Mesendoderm (in vitro differentiated cells): ENCODE data around the gene SHPK.

Experiments
- DNase-seq: peaks from one replicate; pipeline ENCODE4 v3.0.0; 2013
- H2AK5ac ChIP-seq: 2 replicates; pipeline ENCODE4 v1.6.1; 2013; ENCODE audit warnings: low read length, inconsistent platforms
- H2BK120ac ChIP-seq: 2 replicates; pipeline ENCODE4 v1.6.1; 2013; ENCODE audit warnings: low read depth, mild to moderate bottlenecking, low read length, moderate library complexity, mixed read lengths
- H2BK15ac ChIP-seq: replicated peaks from 2 replicates; pipeline ENCODE4 v1.6.1; 2013; ENCODE audit warnings: low read depth, mild to moderate bottlenecking, moderate library complexity
- H2BK5ac ChIP-seq: 2 replicates; pipeline ENCODE4 v1.6.1; 2013; ENCODE audit warnings: low read length, inconsistent platforms
- H3K18ac ChIP-seq: 2 replicates; pipeline ENCODE4 v1.6.1; 2013; ENCODE audit warnings: mild to moderate bottlenecking, low read length, mixed read lengths
- H3K23ac ChIP-seq: one replicate; pipeline ENCODE4 v1.6.1; 2013; ENCODE audit warnings: low read length
- H3K27ac ChIP-seq: 2 replicates; pipeline ENCODE4 v1.5.1; 2013; ENCODE audit warnings: low read depth, mild to moderate bottlenecking, inconsistent platforms, low read length, moderate library complexity
- H3K27me3 ChIP-seq: 2 replicates; pipeline ENCODE4 v1.6.1; 2013; ENCODE audit warnings: low read length, control low read depth, mild to moderate bottlenecking, inconsistent platforms; ENCODE audit not compliant: insufficient read depth, poor library complexity
- H3K36me3 ChIP-seq: 2 replicates; pipeline ENCODE4 v1.6.1; 2013; ENCODE audit warnings: low read length, inconsistent platforms; ENCODE audit not compliant: control insufficient read depth, insufficient read depth
- H3K4ac ChIP-seq: one replicate; pipeline ENCODE4 v1.6.1; 2013; ENCODE audit warnings: low read depth, mild to moderate bottlenecking, low read length, moderate library complexity
- H3K4me1 ChIP-seq: 2 replicates; pipeline ENCODE4 v1.6.1; 2013; ENCODE audit warnings: low read depth, low read length, inconsistent platforms; ENCODE audit not compliant: control insufficient read depth
- H3K4me2 ChIP-seq: 2 replicates; pipeline ENCODE4 v1.6.1; 2013; ENCODE audit warnings: low read length
- H3K4me3 ChIP-seq: 2 replicates; pipeline ENCODE4 v1.5.1; 2013; ENCODE audit warnings: mild to moderate bottlenecking, low read length
- H3K56ac ChIP-seq: one replicate; pipeline ENCODE4 v1.6.1; 2013; ENCODE audit warnings: low read length
- H3K79me1 ChIP-seq: 2 replicates; pipeline ENCODE4 v1.6.1; 2013; ENCODE audit warnings: low read length, inconsistent platforms
- H3K79me2 ChIP-seq: 2 replicates; pipeline ENCODE4 v1.6.1; 2013; ENCODE audit warnings: mild to moderate bottlenecking, low read length; ENCODE audit not compliant: control insufficient read depth, insufficient read depth
- H3K9ac ChIP-seq: 2 replicates; pipeline ENCODE4 v1.6.1; 2013; ENCODE audit warnings: low read length, inconsistent platforms
- H4K5ac ChIP-seq: one replicate; pipeline ENCODE4 v1.6.1; 2013; ENCODE audit warnings: low read length
- H4K8ac ChIP-seq: one replicate; pipeline ENCODE4 v1.6.1; 2013; ENCODE audit warnings: low read depth, mild to moderate bottlenecking, control low read depth, low read length, moderate library complexity
- WGBS: extraction: QIAGEN DNeasy Blood & Tissue Kit; methylation state at CpG from one replicate; pipeline ENCODE4 v1.1.7; 2013; ENCODE audit warnings: low lambda C conversion rate, missing lambda C conversion rate; ENCODE audit not compliant: insufficient coverage; ENCODE audit errors: extremely low coverage; 5-methylcytosine and 5-hydroxymethylcytosine counted together

The SHPK gene

GRCh38 chr17:3666516-3666915 lies 30.5 kb upstream of the SHPK start:
- H3K23ac ChIP-seq: no peak overlapping the region

GRCh38 chr17:3665834-3666233 lies 29.8 kb upstream of the SHPK start:
- no CpG with 5 or more reads among the region's 5 CpGs for WGBS
- no peak overlapping the region for H2BK120ac ChIP-seq
- H3K23ac ChIP-seq: no peak overlapping the region
- no peaks in the 10 kb centered on the region for H3K27me3 ChIP-seq
- H2BK5ac ChIP-seq: no peak overlapping the region
- H2BK15ac ChIP-seq: no peak overlapping the region
- no peak overlapping the region for H3K56ac ChIP-seq
- no peak overlapping the region for H3K4ac ChIP-seq
- H3K79me1 ChIP-seq: peaks cover 16% of the 10 kb centered on the region
- no peak overlapping the region for H3K4me2 ChIP-seq
- H4K8ac ChIP-seq: no peak overlapping the region
- no peak overlapping the region for H3K9ac ChIP-seq
- H3K27ac ChIP-seq: no peak overlapping the region
- H3K79me2 ChIP-seq: peaks cover 20% of the 10 kb centered on the region
- no peaks in the 10 kb centered on the region for H3K4me1 ChIP-seq
- H3K4me3 ChIP-seq: no peak overlapping the region
- no peak for DNase-seq
- no peak overlapping the region for H4K5ac ChIP-seq
- no peaks in the 10 kb centered on the region for H3K36me3 ChIP-seq
- no peak overlapping the region for H2AK5ac ChIP-seq
- no peak overlapping the region for H3K18ac ChIP-seq

More at GRCh38 chr17:3666516-3666915, 30.5 kb upstream of the SHPK start:
- no peak overlapping the region for H4K5ac ChIP-seq
- H2BK5ac ChIP-seq: no peak overlapping the region
- H2BK15ac ChIP-seq: no peak overlapping the region
- no peak overlapping the region for H3K56ac ChIP-seq
- H3K18ac ChIP-seq: no peak overlapping the region
- H3K4me2 ChIP-seq: no peak overlapping the region
- H2AK5ac ChIP-seq: no peak overlapping the region
- H3K27ac ChIP-seq: no peak overlapping the region
- no peaks in the 10 kb centered on the region for H3K36me3 ChIP-seq
- H3K4me1 ChIP-seq: no peaks in the 10 kb centered on the region
- H2BK120ac ChIP-seq: no peak overlapping the region
- DNase-seq: no peak
- H3K9ac ChIP-seq: no peak overlapping the region
- H3K4ac ChIP-seq: no peak overlapping the region
- WGBS: no CpG with 5 or more reads among the region's 6 CpGs
- no peak overlapping the region for H3K4me3 ChIP-seq
- peaks cover 16% of the 10 kb centered on the region for H3K79me1 ChIP-seq
- H4K8ac ChIP-seq: no peak overlapping the region
- H3K79me2 ChIP-seq: peaks cover 20% of the 10 kb centered on the region
- H3K27me3 ChIP-seq: no peaks in the 10 kb centered on the region

GRCh38 chr17:3663102-3664011 lies 27.3 kb upstream of the SHPK start:
- H2BK15ac ChIP-seq: no peak overlapping the region
- no peak overlapping the region for H3K27ac ChIP-seq
- no peaks in the 10 kb centered on the region for H3K27me3 ChIP-seq
- H3K4ac ChIP-seq: no peak overlapping the region
- H2AK5ac ChIP-seq: no peak overlapping the region
- DNase-seq: no peak
- H4K5ac ChIP-seq: no peak overlapping the region
- H4K8ac ChIP-seq: no peak overlapping the region
- no peak overlapping the region for H3K18ac ChIP-seq
- H2BK120ac ChIP-seq: no peak overlapping the region
- WGBS: no CpG with 5 or more reads among the region's 33 CpGs
- H3K79me1 ChIP-seq: peaks cover 12% of the 10 kb centered on the region
- H3K36me3 ChIP-seq: no peaks in the 10 kb centered on the region
- H3K4me1 ChIP-seq: no peaks in the 10 kb centered on the region
- H3K56ac ChIP-seq: no peak overlapping the region
- peaks cover 7% of the 10 kb centered on the region for H3K79me2 ChIP-seq
- no peak overlapping the region for H3K9ac ChIP-seq
- H3K4me2 ChIP-seq: no peak overlapping the region
- H3K4me3 ChIP-seq: no peak overlapping the region
- H3K23ac ChIP-seq: no peak overlapping the region
- no peak overlapping the region for H2BK5ac ChIP-seq

GRCh38 chr17:3660311-3660891 lies 24.4 kb upstream of the SHPK start:
- H3K4me1 ChIP-seq: no peaks in the 10 kb centered on the region
- H3K36me3 ChIP-seq: no peaks in the 10 kb centered on the region
- H4K8ac ChIP-seq: no peak overlapping the region
- H3K79me2 ChIP-seq: no peaks in the 10 kb centered on the region
- H3K4me2 ChIP-seq: no peak overlapping the region
- no peak overlapping the region for H3K9ac ChIP-seq
- H3K56ac ChIP-seq: no peak overlapping the region
- no peak overlapping the region for H2BK5ac ChIP-seq
- no peak for DNase-seq
- WGBS: no CpG with 5 or more reads among the region's 23 CpGs
- H2BK15ac ChIP-seq: no peak overlapping the region
- H3K4me3 ChIP-seq: no peak overlapping the region
- H3K79me1 ChIP-seq: no peaks in the 10 kb centered on the region
- no peak overlapping the region for H4K5ac ChIP-seq
- H2BK120ac ChIP-seq: no peak overlapping the region
- H3K4ac ChIP-seq: no peak overlapping the region
- H2AK5ac ChIP-seq: no peak overlapping the region
- H3K18ac ChIP-seq: no peak overlapping the region
- H3K27me3 ChIP-seq: no peaks in the 10 kb centered on the region
- no peak overlapping the region for H3K23ac ChIP-seq
- no peak overlapping the region for H3K27ac ChIP-seq

- Histone ChIP-seq H2BK5ac (no peak overlapping the region), H3K79me2 (no peaks in the 10 kb centered on the region), H3K4ac (no peak overlapping the region), H3K18ac (no peak overlapping the region), H3K56ac (no peak overlapping the region), H3K9ac (no peak overlapping the region), H3K4me2 (no peak overlapping the region), H3K27ac (no peak overlapping the region), H3K27me3 (no peaks in the 10 kb centered on the region), H2BK120ac (no peak overlapping the region), H3K4me1 (no peaks in the 10 kb centered on the region), H3K36me3 (no peaks in the 10 kb centered on the region), H2AK5ac (no peak overlapping the region), H4K5ac (no peak overlapping the region), H4K8ac (no peak overlapping the region), H3K4me3 (no peak overlapping the region), H3K79me1 (no peaks in the 10 kb centered on the region), H3K23ac (no peak overlapping the region), H2BK15ac (no peak overlapping the region)
- no CpG with 5 or more reads among the region's 22 CpGs for WGBS
- DNase-seq: no peak
These were observed 23.6 kb upstream of the SHPK start for GRCh38 chr17:3659541-3660111.
